Measurements from ENCODE around the gene RGCC.

RGCC gene

GRCh38 chr13:41515491-41516139 lies 58.3 kb downstream of the RGCC start:
- H3K27ac ChIP-seq (replicated peaks; ENCODE audit: low read length) = no peak overlapping the region
- no peak overlapping the region for H2BK12ac ChIP-seq (ENCODE audit: low read length)
- H3K4ac ChIP-seq (ENCODE audit: low read length) = no peak overlapping the region
- peak overlapping the region; percentile 56 for H4K8ac ChIP-seq (ENCODE audit: low read depth, low read length)
- no peak overlapping the region for H2AK5ac ChIP-seq (ENCODE audit: low read depth, low read length)
- H3K9me3 ChIP-seq (replicated peaks in 1 of 2; ENCODE audit: control insufficient read depth in 2 of 2, insufficient read depth in 1 of 2, low read depth in 1 of 2, low read length in 2 of 2) = no peaks in the 10 kb centered on the region
- no peak overlapping the region for H3K9ac ChIP-seq (ENCODE audit: low read depth, low read length, poor library complexity)
- no peak overlapping the region for H2BK120ac ChIP-seq (ENCODE audit: low read depth, low read length)
- no CpG with 5 or more reads among the region's 15 CpGs for WGBS, 2 donors (ENCODE audit: extremely low coverage in 2 of 2, insufficient read length in 2 of 2, insufficient replicate concordance in 1 of 2)
- H3K4me1 ChIP-seq (ENCODE audit: control insufficient read depth in 2 of 2, insufficient read depth in 1 of 2, low read depth in 1 of 2, low read length in 2 of 2) = no peaks in the 10 kb centered on the region
- H3K18ac ChIP-seq (ENCODE audit: low read length) = peak overlapping the region; percentile 39
- H2BK15ac ChIP-seq (ENCODE audit: low read length) = no peak overlapping the region
- no peak overlapping the region for H3K14ac ChIP-seq (ENCODE audit: low read length)
- H2AFZ ChIP-seq (ENCODE audit: low read length) = no peak overlapping the region
- H3K27me3 ChIP-seq (ENCODE audit: control insufficient read depth in 3 of 3, insufficient read depth in 3 of 3, low read depth in 1 of 3, low read length in 3 of 3) = no peaks in the 10 kb centered on the region
- no peak overlapping the region for H2BK5ac ChIP-seq (ENCODE audit: low read length)
- H3K4me3 ChIP-seq (ENCODE audit: low read length in 2 of 2) = no peak overlapping the region
- DNase-seq (ENCODE audit: low spot score) = no peak
- no peak overlapping the region for H3K4me2 ChIP-seq (ENCODE audit: insufficient read depth, low read length, poor library complexity, severe bottlenecking)
- peak overlapping the region; percentile 60 for H3K23ac ChIP-seq (ENCODE audit: low read depth, low read length, poor library complexity)
- no peaks in the 10 kb centered on the region for H3K36me3 ChIP-seq (replicated peaks in 1 of 2; ENCODE audit: control insufficient read depth in 2 of 2, insufficient read depth in 2 of 2, low read length in 2 of 2)
- H3K79me1 ChIP-seq (ENCODE audit: low read depth, low read length) = no peaks in the 10 kb centered on the region
- H4K91ac ChIP-seq (ENCODE audit: low read depth, low read length, poor library complexity) = no peak overlapping the region

GRCh38 chr13:41516166-41516565 lies 58.8 kb downstream of the RGCC start:
- Histone ChIP-seq H3K27ac (replicated peaks; ENCODE audit: low read length) (no peak overlapping the region), H2BK15ac (ENCODE audit: low read length) (no peak overlapping the region), H4K91ac (ENCODE audit: low read depth, low read length, poor library complexity) (no peak overlapping the region), H3K9ac (ENCODE audit: low read depth, low read length, poor library complexity) (no peak overlapping the region), H3K36me3 (replicated peaks in 1 of 2; ENCODE audit: control insufficient read depth in 2 of 2, insufficient read depth in 2 of 2, low read length in 2 of 2) (no peaks in the 10 kb centered on the region), H3K4ac (ENCODE audit: low read length) (no peak overlapping the region), H3K18ac (ENCODE audit: low read length) (no peak overlapping the region), H2BK12ac (ENCODE audit: low read length) (no peak overlapping the region), H3K14ac (ENCODE audit: low read length) (no peak overlapping the region), H2BK120ac (ENCODE audit: low read depth, low read length) (no peak overlapping the region), H2AFZ (ENCODE audit: low read length) (no peak overlapping the region), H3K9me3 (replicated peaks in 1 of 2; ENCODE audit: control insufficient read depth in 2 of 2, insufficient read depth in 1 of 2, low read depth in 1 of 2, low read length in 2 of 2) (no peaks in the 10 kb centered on the region), H3K27me3 (ENCODE audit: control insufficient read depth in 3 of 3, insufficient read depth in 3 of 3, low read depth in 1 of 3, low read length in 3 of 3) (no peaks in the 10 kb centered on the region), H3K23ac (ENCODE audit: low read depth, low read length, poor library complexity) (no peak overlapping the region), H3K4me3 (ENCODE audit: low read length in 2 of 2) (no peak overlapping the region), H2AK5ac (ENCODE audit: low read depth, low read length) (no peak overlapping the region), H4K8ac (ENCODE audit: low read depth, low read length) (no peak overlapping the region), H2BK5ac (ENCODE audit: low read length) (no peak overlapping the region), H3K79me1 (ENCODE audit: low read depth, low read length) (no peaks in the 10 kb centered on the region), H3K4me2 (ENCODE audit: insufficient read depth, low read length, poor library complexity, severe bottlenecking) (no peak overlapping the region), H3K4me1 (ENCODE audit: control insufficient read depth in 2 of 2, insufficient read depth in 1 of 2, low read depth in 1 of 2, low read length in 2 of 2) (peaks cover 0 to 1% of the 10 kb centered on the region in 2 donors)
- DNase-seq (ENCODE audit: low spot score) = no peak
- no CpG with 5 or more reads among the region's 3 CpGs for WGBS, 2 donors (ENCODE audit: extremely low coverage in 2 of 2, insufficient read length in 2 of 2, insufficient replicate concordance in 1 of 2)

- no peak for DNase-seq (ENCODE audit: low spot score)
- Histone ChIP-seq H4K8ac (ENCODE audit: low read depth, low read length) (no peak overlapping the region), H3K27ac (replicated peaks; ENCODE audit: low read length) (no peak overlapping the region), H2BK15ac (ENCODE audit: low read length) (no peak overlapping the region), H2BK5ac (ENCODE audit: low read length) (no peak overlapping the region), H4K91ac (ENCODE audit: low read depth, low read length, poor library complexity) (no peak overlapping the region), H3K9ac (ENCODE audit: low read depth, low read length, poor library complexity) (no peak overlapping the region), H3K18ac (ENCODE audit: low read length) (no peak overlapping the region), H3K14ac (ENCODE audit: low read length) (no peak overlapping the region), H3K4me1 (ENCODE audit: control insufficient read depth in 2 of 2, insufficient read depth in 1 of 2, low read depth in 1 of 2, low read length in 2 of 2) (peaks cover 0 to 1% of the 10 kb centered on the region in 2 donors), H3K27me3 (ENCODE audit: control insufficient read depth in 3 of 3, insufficient read depth in 3 of 3, low read depth in 1 of 3, low read length in 3 of 3) (no peaks in the 10 kb centered on the region), H3K9me3 (replicated peaks in 1 of 2; ENCODE audit: control insufficient read depth in 2 of 2, insufficient read depth in 1 of 2, low read depth in 1 of 2, low read length in 2 of 2) (no peaks in the 10 kb centered on the region), H3K4ac (ENCODE audit: low read length) (no peak overlapping the region), H2AFZ (ENCODE audit: low read length) (no peak overlapping the region), H2BK12ac (ENCODE audit: low read length) (no peak overlapping the region), H2BK120ac (ENCODE audit: low read depth, low read length) (no peak overlapping the region), H3K4me2 (ENCODE audit: insufficient read depth, low read length, poor library complexity, severe bottlenecking) (no peak overlapping the region), H3K4me3 (ENCODE audit: low read length in 2 of 2) (no peak overlapping the region), H3K79me1 (ENCODE audit: low read depth, low read length) (no peaks in the 10 kb centered on the region), H3K36me3 (replicated peaks in 1 of 2; ENCODE audit: control insufficient read depth in 2 of 2, insufficient read depth in 2 of 2, low read length in 2 of 2) (no peaks in the 10 kb centered on the region), H3K23ac (ENCODE audit: low read depth, low read length, poor library complexity) (no peak overlapping the region), H2AK5ac (ENCODE audit: low read depth, low read length) (no peak overlapping the region)
- no CpG with 5 or more reads among the region's 4 CpGs for WGBS, 2 donors (ENCODE audit: extremely low coverage in 2 of 2, insufficient read length in 2 of 2, insufficient replicate concordance in 1 of 2)
Measured at GRCh38 chr13:41516760-41517159, 59.4 kb downstream of the RGCC start.

GRCh38 chr13:41520016-41520659 lies 62.8 kb downstream of the RGCC start:
- WGBS, 2 donors (ENCODE audit: extremely low coverage in 2 of 2, insufficient read length in 2 of 2, insufficient replicate concordance in 1 of 2) = no CpG with 5 or more reads among the region's 7 CpGs
- H3K27ac ChIP-seq (replicated peaks; ENCODE audit: low read length) = no peak overlapping the region
- no peaks in the 10 kb centered on the region for H3K36me3 ChIP-seq (replicated peaks in 1 of 2; ENCODE audit: control insufficient read depth in 2 of 2, insufficient read depth in 2 of 2, low read length in 2 of 2)
- H4K8ac ChIP-seq (ENCODE audit: low read depth, low read length) = no peak overlapping the region
- no peak overlapping the region for H3K23ac ChIP-seq (ENCODE audit: low read depth, low read length, poor library complexity)
- H3K79me1 ChIP-seq (ENCODE audit: low read depth, low read length) = no peaks in the 10 kb centered on the region
- no peak overlapping the region for H3K9ac ChIP-seq (ENCODE audit: low read depth, low read length, poor library complexity)
- no peak overlapping the region for H4K91ac ChIP-seq (ENCODE audit: low read depth, low read length, poor library complexity)
- H3K14ac ChIP-seq (ENCODE audit: low read length) = no peak overlapping the region
- no peak overlapping the region for H2AFZ ChIP-seq (ENCODE audit: low read length)
- H3K4me2 ChIP-seq (ENCODE audit: insufficient read depth, low read length, poor library complexity, severe bottlenecking) = no peak overlapping the region
- H3K4me1 ChIP-seq (ENCODE audit: control insufficient read depth in 2 of 2, insufficient read depth in 1 of 2, low read depth in 1 of 2, low read length in 2 of 2) = peaks cover 0 to 1% of the 10 kb centered on the region in 2 donors
- H2BK120ac ChIP-seq (ENCODE audit: low read depth, low read length) = no peak overlapping the region
- no peak overlapping the region for H2BK12ac ChIP-seq (ENCODE audit: low read length)
- H2AK5ac ChIP-seq (ENCODE audit: low read depth, low read length) = no peak overlapping the region
- no peak overlapping the region for H2BK15ac ChIP-seq (ENCODE audit: low read length)
- no peak overlapping the region for H3K18ac ChIP-seq (ENCODE audit: low read length)
- no peak for DNase-seq (ENCODE audit: low spot score)
- H3K4me3 ChIP-seq (ENCODE audit: low read length in 2 of 2) = no peak overlapping the region
- H2BK5ac ChIP-seq (ENCODE audit: low read length) = no peak overlapping the region
- H3K27me3 ChIP-seq (ENCODE audit: control insufficient read depth in 3 of 3, insufficient read depth in 3 of 3, low read depth in 1 of 3, low read length in 3 of 3) = no peaks in the 10 kb centered on the region
- H3K4ac ChIP-seq (ENCODE audit: low read length) = no peak overlapping the region
- H3K9me3 ChIP-seq (replicated peaks in 1 of 2; ENCODE audit: control insufficient read depth in 2 of 2, insufficient read depth in 1 of 2, low read depth in 1 of 2, low read length in 2 of 2) = no peaks in the 10 kb centered on the region

Data from neuronal stem cell (in vitro differentiated cells).